Fibroblast of skin of left biceps (primary cell): Measurements from ENCODE around the gene PARD6G.
"Not testable (repeated sequence)": the region's sequence is repeated elsewhere in the genome, so short reads cannot be mapped to it uniquely, and the experiment has no call there.

ENCODE experiments used
- DNase-seq, 2 experiments: peaks; one replicate each; pipeline ENCODE4 v3.0.0-alpha.2; 2013; ENCODE audit warnings: low read depth in 2 of 2

The PARD6G gene

GRCh38 chr18:80247393-80247841, at the start of gene PARD6G:
PARD6G (minus strand) TSS chr18:80247514; CDS start chr18:80247348, 166 bp downstream.
- DNase-seq = peak in 1 of 2 experiments; percentile 27

GRCh38 chr18:80262241-80263033, 15.1 kb upstream of the PARD6G start:
- not testable (repeated sequence) for DNase-seq

GRCh38 chr18:80259610-80260009, 12.3 kb upstream of the PARD6G start:
- DNase-seq = no peak

GRCh38 chr18:80258640-80259039, 11.3 kb upstream of the PARD6G start:
- no peak for DNase-seq

GRCh38 chr18:80257579-80258543, 10.5 kb upstream of the PARD6G start:
- peak in 1 of 2 experiments; percentile 8 for DNase-seq

GRCh38 chr18:80254971-80255500, 7.7 kb upstream of the PARD6G start:
- DNase-seq = no peak

- DNase-seq = no peak
These were observed 6.7 kb upstream of the PARD6G start for GRCh38 chr18:80253871-80254492.

GRCh38 chr18:80253236-80253635, 5.9 kb upstream of the PARD6G start:
- no peak for DNase-seq

- peak in 1 of 2 experiments; percentile 3 for DNase-seq
These were observed 4.8 kb upstream of the PARD6G start for GRCh38 chr18:80252136-80252535.

- DNase-seq = no peak
These were observed 4.4 kb upstream of the PARD6G start for GRCh38 chr18:80251700-80252099.

GRCh38 chr18:80250740-80251364, 3.5 kb upstream of the PARD6G start:
- DNase-seq = no peak

GRCh38 chr18:80249217-80250093, 2.1 kb upstream of the PARD6G start:
- peak in 1 of 2 experiments; percentile 3 for DNase-seq

GRCh38 chr18:80246445-80247392, 595 bp downstream of the PARD6G start:
- DNase-seq = no peak

GRCh38 chr18:80245781-80246444, 1.4 kb downstream of the PARD6G start:
- DNase-seq = no peak

- DNase-seq = no peak
These were observed 2.2 kb downstream of the PARD6G start for GRCh38 chr18:80244956-80245730.

- no peak for DNase-seq
These were observed 3.1 kb downstream of the PARD6G start for GRCh38 chr18:80244167-80244566.

- DNase-seq = no peak
These were observed 4.1 kb downstream of the PARD6G start for GRCh38 chr18:80243204-80243603.
